Right atrium auricular region (tissue), 2 donors: Measurements from ENCODE around the gene USB1. TPM values are rescaled to one million over a fixed set of nuclear protein-coding genes. Genes with fewer than 3 reads are reported as not detected.

Experiments used
- DNase-seq: peaks from one replicate; pipeline ENCODE4 v3.0.0-alpha.2; 2019; ENCODE audit warnings: low spot score
- H3K27ac ChIP-seq, 2 donors: fragments of 200-600 bp; sonication (generic); 1 replicate in 1 of 2; 2 replicates in 1 of 2; pipeline ENCODE4 v1.5.1; 2016 to 2019
- H3K27me3 ChIP-seq, 2 donors: fragments of 200-600 bp; sonication (generic); one replicate each; pipeline versions ENCODE4 v1.5.1 to v1.6.0; 2017 to 2019
- H3K36me3 ChIP-seq: fragments of 200-600 bp; sonication (generic); one replicate; pipeline ENCODE4 v1.5.1; 2016
- H3K4me1 ChIP-seq, 2 donors: fragments of 200-600 bp; sonication (generic); one replicate each; pipeline versions ENCODE4 v1.5.1 to v1.6.0; 2017 to 2019
- H3K4me3 ChIP-seq, 2 donors: fragments of 200-600 bp; sonication (generic); 1 replicate in 1 of 2; 2 replicates in 1 of 2; pipeline ENCODE4 v1.5.1; 2017 to 2019; ENCODE audit warnings: mild to moderate bottlenecking in 1 of 2, moderate library complexity in 1 of 2
- H3K9me3 ChIP-seq, 2 donors: fragments of 200-600 bp; sonication (generic); one replicate each; pipeline ENCODE4 v1.5.1; 2019
- total RNA-seq, 2 donors: library from RNA; depleted of rRNA; stranded (reverse); fragments of >200 nt; gene quantifications; one replicate each; pipeline ENCODE4 v1.1.0, GENCODE V29; 2016
- TF ChIP-seq, protein P1 (sequence below), 2 donors: fragments of 200-600 bp; sonication (generic); IDR thresholded peaks; one replicate each; pipeline ENCODE4 v1.5.1; 2019; ENCODE audit warnings: antibody characterized with exemption in 2 of 2

USB1 gene
- total RNA-seq, 2 donors from 2014 or later: 32.2 to 43.2 TPM

- Histone ChIP-seq H3K36me3 (no peaks in the 10 kb centered on the region), H3K9me3 (no peaks in the 10 kb centered on the region), H3K4me1 (peaks cover 0 to 42% of the 10 kb centered on the region in 2 donors), H3K27me3 (no peaks in the 10 kb centered on the region), H3K4me3 (no peak overlapping the region), H3K27ac (no peak overlapping the region)
- TF ChIP-seq, protein P1, sequence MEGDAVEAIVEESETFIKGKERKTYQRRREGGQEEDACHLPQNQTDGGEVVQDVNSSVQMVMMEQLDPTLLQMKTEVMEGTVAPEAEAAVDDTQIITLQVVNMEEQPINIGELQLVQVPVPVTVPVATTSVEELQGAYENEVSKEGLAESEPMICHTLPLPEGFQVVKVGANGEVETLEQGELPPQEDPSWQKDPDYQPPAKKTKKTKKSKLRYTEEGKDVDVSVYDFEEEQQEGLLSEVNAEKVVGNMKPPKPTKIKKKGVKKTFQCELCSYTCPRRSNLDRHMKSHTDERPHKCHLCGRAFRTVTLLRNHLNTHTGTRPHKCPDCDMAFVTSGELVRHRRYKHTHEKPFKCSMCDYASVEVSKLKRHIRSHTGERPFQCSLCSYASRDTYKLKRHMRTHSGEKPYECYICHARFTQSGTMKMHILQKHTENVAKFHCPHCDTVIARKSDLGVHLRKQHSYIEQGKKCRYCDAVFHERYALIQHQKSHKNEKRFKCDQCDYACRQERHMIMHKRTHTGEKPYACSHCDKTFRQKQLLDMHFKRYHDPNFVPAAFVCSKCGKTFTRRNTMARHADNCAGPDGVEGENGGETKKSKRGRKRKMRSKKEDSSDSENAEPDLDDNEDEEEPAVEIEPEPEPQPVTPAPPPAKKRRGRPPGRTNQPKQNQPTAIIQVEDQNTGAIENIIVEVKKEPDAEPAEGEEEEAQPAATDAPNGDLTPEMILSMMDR (IDR thresholded peaks at IDR 0.05): no peak
- DNase-seq: no peak
These were observed 48.3 kb downstream of the USB1 start for GRCh38 chr16:58049232-58050185.

DNA sequence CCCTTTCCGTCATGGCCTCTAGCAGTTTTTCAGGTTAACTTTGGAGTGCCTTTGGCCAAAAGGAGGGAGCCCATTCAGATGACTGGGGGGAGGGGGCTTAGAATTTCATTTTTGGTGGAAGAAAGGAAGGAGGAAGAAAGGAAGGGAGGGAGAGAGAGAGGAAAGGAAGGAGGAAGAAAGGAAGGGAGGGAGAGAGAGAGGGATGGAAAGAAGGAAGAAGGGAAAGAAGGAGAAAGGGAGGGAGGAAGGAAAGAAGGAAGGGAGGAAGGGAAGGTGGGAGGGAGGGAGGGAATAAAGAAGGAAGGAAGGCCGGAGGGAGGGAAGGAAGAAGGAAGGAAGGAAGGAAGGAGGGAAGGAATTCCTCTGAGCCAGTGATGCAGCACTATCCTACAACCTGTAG lies 50.1 kb downstream of the USB1 start:
- Histone ChIP-seq H3K4me1 (peaks cover 0 to 38% of the 10 kb centered on the region in 2 donors), H3K27me3 (no peaks in the 10 kb centered on the region), H3K36me3 (no peaks in the 10 kb centered on the region), H3K4me3 (no peak overlapping the region), H3K27ac (no peak overlapping the region), H3K9me3 (no peaks in the 10 kb centered on the region)
- DNase-seq: no peak
- TF ChIP-seq, protein P1 (IDR thresholded peaks at IDR 0.05): no peak

DNA sequence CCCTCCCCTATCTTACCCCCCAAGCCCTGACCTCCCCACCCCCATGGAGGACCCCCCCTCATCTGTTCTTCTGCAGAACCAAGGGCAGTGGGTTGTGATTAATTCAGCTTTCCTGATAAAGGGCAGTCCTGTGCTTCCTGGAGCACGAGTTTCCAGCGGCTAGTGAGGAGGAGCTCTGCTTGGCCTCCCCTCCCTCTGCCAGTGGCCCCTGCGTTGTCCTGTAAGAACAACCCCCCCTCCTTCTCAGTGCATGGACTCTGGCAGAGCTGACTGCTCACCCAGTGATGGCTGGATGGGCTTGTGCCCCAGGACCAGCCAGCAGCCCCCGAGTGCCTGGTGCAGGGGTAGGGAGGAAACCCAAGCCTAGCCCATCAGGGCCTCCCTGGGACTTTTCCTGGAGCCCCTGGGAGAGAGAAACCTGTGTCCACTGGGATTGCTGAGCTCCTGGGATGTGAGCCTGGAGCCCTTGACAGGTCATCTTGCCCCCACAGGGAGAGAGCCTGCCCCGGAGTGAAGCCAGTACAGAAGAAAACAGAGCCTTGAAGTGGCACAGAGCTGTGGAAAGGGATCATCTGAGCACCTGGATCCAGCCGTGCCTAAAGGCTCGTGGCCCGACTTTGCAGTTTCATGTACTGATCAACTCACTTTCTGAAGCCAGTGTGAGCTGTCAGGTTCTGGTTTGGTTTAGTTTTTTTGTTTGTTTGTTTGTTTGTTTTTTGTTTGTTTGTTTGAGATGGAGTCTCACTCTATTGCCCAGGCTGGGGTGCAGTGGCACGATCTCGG lies 50.8 kb downstream of the USB1 start:
- H3K9me3 ChIP-seq: no peaks in the 10 kb centered on the region
- H3K27ac ChIP-seq: no peak overlapping the region
- H3K36me3 ChIP-seq: no peaks in the 10 kb centered on the region
- H3K4me1 ChIP-seq: peaks cover 0 to 31% of the 10 kb centered on the region in 2 donors
- no peak for DNase-seq
- no peaks in the 10 kb centered on the region for H3K27me3 ChIP-seq
- TF ChIP-seq, protein P1 (IDR thresholded peaks at IDR 0.05): no peak
- no peak overlapping the region for H3K4me3 ChIP-seq

DNA sequence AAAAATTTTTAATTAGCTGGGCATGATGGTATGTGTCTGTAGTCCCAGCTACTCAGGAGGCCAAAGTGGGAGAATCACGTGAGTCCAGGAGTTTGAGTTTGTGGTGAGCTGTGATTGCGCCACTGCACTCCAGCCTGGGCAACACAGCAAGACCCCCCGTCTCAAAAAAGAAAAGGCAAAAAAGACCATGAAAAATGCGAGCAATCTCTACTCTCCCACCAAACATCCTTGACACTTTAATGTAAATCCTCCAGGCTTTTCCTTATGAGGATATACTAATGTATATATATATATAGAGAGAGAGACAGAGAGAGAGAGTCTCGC lies 52.4 kb downstream of the USB1 start:
- peaks cover 0 to 15% of the 10 kb centered on the region in 2 donors for H3K4me1 ChIP-seq
- DNase-seq: no peak
- H3K9me3 ChIP-seq: no peaks in the 10 kb centered on the region
- H3K4me3 ChIP-seq: no peak overlapping the region
- no peak overlapping the region for H3K27ac ChIP-seq
- no peaks in the 10 kb centered on the region for H3K27me3 ChIP-seq
- TF ChIP-seq, protein P1 (IDR thresholded peaks at IDR 0.05): no peak
- no peaks in the 10 kb centered on the region for H3K36me3 ChIP-seq

DNA sequence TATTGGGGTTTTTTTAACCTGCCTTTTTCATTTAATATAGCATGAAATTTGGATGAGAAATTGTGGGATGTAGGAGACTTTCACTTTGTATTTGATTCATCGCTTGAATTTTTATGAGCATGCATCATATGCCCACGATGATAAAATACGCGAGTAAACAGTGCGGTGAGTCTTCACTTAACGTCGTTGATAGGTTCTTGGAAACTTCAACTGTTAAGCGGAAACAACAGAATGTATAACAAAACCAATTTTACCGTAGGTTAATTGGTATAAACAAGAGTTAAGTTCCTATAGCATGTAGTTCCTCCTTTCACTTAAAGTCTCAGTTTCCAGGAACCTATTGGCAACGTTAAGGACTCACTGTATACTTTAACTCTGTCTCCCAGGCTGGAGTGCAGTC lies 53.1 kb downstream of the USB1 start:
- no peak overlapping the region for H3K4me3 ChIP-seq
- H3K36me3 ChIP-seq: no peaks in the 10 kb centered on the region
- no peaks in the 10 kb centered on the region for H3K27me3 ChIP-seq
- H3K9me3 ChIP-seq: no peaks in the 10 kb centered on the region
- TF ChIP-seq, protein P1 (IDR thresholded peaks at IDR 0.05): no peak
- H3K4me1 ChIP-seq: peaks cover 0 to 8% of the 10 kb centered on the region in 2 donors
- no peak overlapping the region for H3K27ac ChIP-seq
- no peak for DNase-seq
